ENCODE measurements around the gene ITPR2. TPM values are rescaled to one million over a fixed set of nuclear protein-coding genes. Genes with fewer than 3 reads are reported as not detected.

Gene ITPR2
- total RNA-seq, 3 donors from 2014 or later (not counting 1 experiment from before 2014, with no cell fraction given): 59.1 to 70.7 (median 68.2) TPM

- H3K4me1 ChIP-seq (ENCODE audit: control insufficient read depth, insufficient read depth, low read length): no peaks in the 10 kb centered on the region
- intact Hi-C loops (cut with micrococcal nuclease): no loop called here
- Mint-ChIP-seq H3K4me3 (no peak overlapping the region), H3K4me1 (peaks cover 51 to 52% of the 10 kb centered on the region in 2 donors), H3K27ac (no peak overlapping the region), H3K36me3 (no peaks in the 10 kb centered on the region), H3K27me3 (ENCODE audit: low read depth in 2 of 2) (no peaks in the 10 kb centered on the region), H3K9me3 (no peaks in the 10 kb centered on the region)
- no peaks in the 10 kb centered on the region for H3K36me3 ChIP-seq (ENCODE audit: control insufficient read depth, insufficient read depth, low read length)
- H3K9me3 ChIP-seq (ENCODE audit: control insufficient read depth, insufficient read depth, low read length): no peaks in the 10 kb centered on the region
- no peak for TF ChIP-seq CTCF (IDR thresholded peaks at IDR 0.05)
- ATAC-seq (no peak), DNase-seq (no peak)
- H3K27me3 ChIP-seq (ENCODE audit: control insufficient read depth, insufficient read depth, low read length): no peaks in the 10 kb centered on the region
- WGBS (ENCODE audit: insufficient coverage): 97% methylated on average over 5 of the region's 5 CpGs
- no peak overlapping the region for H3K4me3 ChIP-seq (ENCODE audit: low read length)
- H3K27ac ChIP-seq (ENCODE audit: low read length): no peak overlapping the region
Observed at GRCh38 chr12:26770239-26771070, 62.5 kb downstream of the ITPR2 start.

- Histone ChIP-seq H3K27me3 (ENCODE audit: control insufficient read depth, insufficient read depth, low read length) (no peaks in the 10 kb centered on the region), H3K9me3 (ENCODE audit: control insufficient read depth, insufficient read depth, low read length) (no peaks in the 10 kb centered on the region), H3K4me1 (ENCODE audit: control insufficient read depth, insufficient read depth, low read length) (no peaks in the 10 kb centered on the region), H3K27ac (ENCODE audit: low read length) (no peak overlapping the region), H3K36me3 (ENCODE audit: control insufficient read depth, insufficient read depth, low read length) (no peaks in the 10 kb centered on the region), H3K4me3 (ENCODE audit: low read length) (no peak overlapping the region)
- WGBS (ENCODE audit: insufficient coverage): no CpG with 5 or more reads among the region's 3 CpGs
- H3K27me3 Mint-ChIP-seq (ENCODE audit: low read depth in 2 of 2): no peaks in the 10 kb centered on the region
- no peak for DNase-seq
- H3K4me3 Mint-ChIP-seq: no peak overlapping the region
- no peaks in the 10 kb centered on the region for H3K36me3 Mint-ChIP-seq
- no peak overlapping the region for H3K27ac Mint-ChIP-seq
- H3K4me1 Mint-ChIP-seq: peaks cover 44 to 46% of the 10 kb centered on the region in 2 donors
- ATAC-seq: no peak
- H3K9me3 Mint-ChIP-seq: no peaks in the 10 kb centered on the region
- TF ChIP-seq CTCF (IDR thresholded peaks at IDR 0.05): no peak
- intact Hi-C loops (cut with micrococcal nuclease): no loop called here
Observed at GRCh38 chr12:26769611-26770010, 63.4 kb downstream of the ITPR2 start.

- H3K4me1 Mint-ChIP-seq: peaks cover 45 to 47% of the 10 kb centered on the region in 2 donors
- Histone ChIP-seq H3K4me1 (ENCODE audit: control insufficient read depth, insufficient read depth, low read length) (no peaks in the 10 kb centered on the region), H3K9me3 (ENCODE audit: control insufficient read depth, insufficient read depth, low read length) (no peaks in the 10 kb centered on the region), H3K27me3 (ENCODE audit: control insufficient read depth, insufficient read depth, low read length) (no peaks in the 10 kb centered on the region), H3K36me3 (ENCODE audit: control insufficient read depth, insufficient read depth, low read length) (no peaks in the 10 kb centered on the region), H3K27ac (ENCODE audit: low read length) (no peak overlapping the region), H3K4me3 (ENCODE audit: low read length) (no peak overlapping the region)
- intact Hi-C loops (cut with micrococcal nuclease): no loop called here
- H3K4me3 Mint-ChIP-seq: no peak overlapping the region
- no peaks in the 10 kb centered on the region for H3K36me3 Mint-ChIP-seq
- no peak for TF ChIP-seq CTCF (IDR thresholded peaks at IDR 0.05)
- peak overlapping the region in 1 of 2 donors; percentile 36 for H3K27ac Mint-ChIP-seq
- DNase-seq (no peak), ATAC-seq (no peak)
- H3K9me3 Mint-ChIP-seq: no peaks in the 10 kb centered on the region
- no peaks in the 10 kb centered on the region for H3K27me3 Mint-ChIP-seq (ENCODE audit: low read depth in 2 of 2)
- whole genome bisulfite sequencing (ENCODE audit: insufficient coverage): no CpG with 5 or more reads among the region's 1 CpG
Observed at GRCh38 chr12:26768611-26769603, 64.1 kb downstream of the ITPR2 start.
